Keratinocyte (primary cell): Measurements from ENCODE around the gene DOCK3. TPM values are rescaled to one million over a fixed set of nuclear protein-coding genes. Genes with fewer than 3 reads are reported as not detected.

Source experiments
- DNase-seq: peaks from one replicate; pipeline ENCODE4 v3.0.0-alpha.2; 2011; ENCODE audit warnings: low read depth, missing footprints, low spot score
- FAIRE-seq: peaks from 2 replicates; lab custom pipeline; 2011; peaks lifted over from hg19 to GRCh38; lab: Jason Lieb, UNC
- H2AFZ ChIP-seq: 2 replicates; pipeline ENCODE4 v1.6.0; 2012; ENCODE audit warnings: low read length, control low read depth, inconsistent platforms; ENCODE audit not compliant: control insufficient read depth
- H3K27ac ChIP-seq: 2 replicates; pipeline ENCODE4 v1.5.1; 2011; ENCODE audit warnings: low read length; ENCODE audit not compliant: control insufficient read depth, insufficient read depth
- H3K27me3 ChIP-seq: 3 replicates; pipeline ENCODE4 v1.6.0; 2011; ENCODE audit warnings: low read length; ENCODE audit not compliant: control insufficient read depth, insufficient read depth; ENCODE audit errors: extremely low read depth
- H3K36me3 ChIP-seq, 2 experiments: 2 replicates in 1 of 2; 3 replicates in 1 of 2; pipeline ENCODE4 v1.5.1; 2011; ENCODE audit warnings: low read length in 2 of 2, mild to moderate bottlenecking in 1 of 2; ENCODE audit not compliant: control insufficient read depth in 2 of 2, insufficient read depth in 2 of 2; ENCODE audit errors: extremely low read depth in 1 of 2
- H3K4me1 ChIP-seq: 3 replicates; pipeline ENCODE4 v1.5.1; 2011; ENCODE audit warnings: low read length; ENCODE audit not compliant: control insufficient read depth, insufficient read depth; ENCODE audit errors: extremely low read depth
- H3K4me2 ChIP-seq: 3 replicates; pipeline ENCODE4 v1.6.0; 2011; ENCODE audit warnings: low read depth, low read length; ENCODE audit not compliant: control insufficient read depth, insufficient read depth; ENCODE audit errors: extremely low read depth
- H3K4me3 ChIP-seq, 3 experiments: fragments of 200-600 bp in 1 of 3; sonication (generic) in 1 of 3; 2 replicates in 2 of 3; 3 replicates in 1 of 3; pipeline ENCODE4 v1.5.1; 2011 to 2016; ENCODE audit warnings: low read length in 3 of 3, mild to moderate bottlenecking in 3 of 3, control low read depth in 2 of 3, inconsistent platforms in 1 of 3, low read depth in 1 of 3, mixed read lengths in 1 of 3, mixed run types in 1 of 3, moderate library complexity in 1 of 3; ENCODE audit not compliant: control insufficient read depth in 2 of 3, insufficient read depth in 2 of 3; ENCODE audit errors: extremely low read depth in 1 of 3
- H3K79me2 ChIP-seq: 2 replicates; pipeline ENCODE4 v1.6.0; 2012; ENCODE audit warnings: low read length; ENCODE audit not compliant: control insufficient read depth, insufficient read depth
- H3K9ac ChIP-seq: 3 replicates; pipeline ENCODE4 v1.6.0; 2011; ENCODE audit warnings: low read length; ENCODE audit not compliant: control insufficient read depth, insufficient read depth; ENCODE audit errors: extremely low read depth
- H3K9me1 ChIP-seq: 3 replicates; pipeline ENCODE4 v1.6.0; 2011; ENCODE audit warnings: low read length; ENCODE audit not compliant: control insufficient read depth, insufficient read depth; ENCODE audit errors: extremely low read depth
- H3K9me3 ChIP-seq: 2 replicates; pipeline ENCODE4 v1.5.1; 2012; ENCODE audit warnings: low read depth, low read length; ENCODE audit not compliant: control insufficient read depth
- H4K20me1 ChIP-seq: 3 replicates; pipeline ENCODE4 v1.6.0; 2011; ENCODE audit warnings: low read length; ENCODE audit not compliant: control insufficient read depth, insufficient read depth; ENCODE audit errors: extremely low read depth
- CTCF ChIP-seq, 3 experiments: IDR thresholded peaks in 1 of 3; conservative IDR thresholded peaks in 1 of 3; optimal IDR thresholded peaks in 1 of 3; 2 replicates in 2 of 3; 3 replicates in 1 of 3; pipeline versions ENCODE3 to v1.5.1; 2011; ENCODE audit warnings: low read length in 3 of 3, mild to moderate bottlenecking in 3 of 3, moderate library complexity in 2 of 3, control low read depth in 1 of 3, inconsistent platforms in 1 of 3; ENCODE audit not compliant: insufficient read depth in 2 of 3; ENCODE audit errors: extremely low read depth in 1 of 3
- EZH2 ChIP-seq: IDR thresholded peaks from one replicate; pipeline ENCODE4 v1.6.1; 2012; ENCODE audit warnings: inconsistent platforms, mild to moderate bottlenecking, low read length, moderate library complexity
- dilution Hi-C: fragments of 300-500 bp; cut with MboI; formaldehyde crosslinking; loops from one replicate; pipeline ENCODE4 v1.7.0; 2020; ENCODE audit warnings: low sequenced_read_pairs; ENCODE audit not compliant: extremely low pct_ligation_motif_present
- polyA plus RNA-seq, 5 experiments: library from polyadenylated mRNA; depleted of rRNA in 3 of 5; stranded (reverse) in 3 of 5; stranded (forward) in 1 of 5; unstranded in 1 of 5; fragments of >200 nt; gene quantifications; 1 replicate in 1 of 5; 2 replicates in 3 of 5; 3 replicates in 1 of 5; pipeline versions ENCODE4 v1.2.1 to v1.2.3, GENCODE V29; 2011 to 2012; ENCODE audit warnings: missing spikeins in 2 of 5, low read depth in 1 of 5, low replicate concordance in 1 of 5

DOCK3 gene
- polyA plus RNA-seq, 1 donor (not counting 4 experiments of a cell fraction or from before 2014, with no cell fraction given), result 0.10 TPM

- DNase-seq, result no peak
- TF ChIP-seq EZH2 (no peak), CTCF (optimal IDR thresholded peaks at IDR 0.05 in 1 of 3, IDR thresholded peaks at IDR 0.05 in 1 of 3, conservative IDR thresholded peaks at IDR 0.05 in 1 of 3; ENCODE audit: extremely low read depth in 1 of 3, insufficient read depth in 2 of 3, low read length in 3 of 3) (no peak)
- Histone ChIP-seq H2AFZ (no peak overlapping the region), H3K36me3 (no peaks in the 10 kb centered on the region), H3K9me3 (no peaks in the 10 kb centered on the region), H3K27ac (no peak overlapping the region), H3K4me1 (no peaks in the 10 kb centered on the region), H3K79me2 (no peaks in the 10 kb centered on the region), H3K4me2 (no peak overlapping the region), H3K9ac (no peak overlapping the region), H3K27me3 (peaks cover 3% of the 10 kb centered on the region), H4K20me1 (no peaks in the 10 kb centered on the region), H3K9me1 (no peaks in the 10 kb centered on the region), H3K4me3 (no peak overlapping the region)
- dilution Hi-C loops, result loop anchor here (25.0 kb wide), 1 partner anchor 766 kb away; the partner anchor contains the start of genes CISH and MAPKAPK3
- FAIRE-seq, result no peak
These were observed 703.3 kb downstream of the DOCK3 start for GRCh38 chr3:51378065-51378464.

GRCh38 chr3:51378726-51379125 is 704.0 kb downstream of the DOCK3 start:
- Histone ChIP-seq H3K9me1 (no peaks in the 10 kb centered on the region), H2AFZ (no peak overlapping the region), H3K27ac (no peak overlapping the region), H3K9ac (no peak overlapping the region), H3K9me3 (no peaks in the 10 kb centered on the region), H3K4me3 (no peak overlapping the region), H3K4me2 (no peak overlapping the region), H3K4me1 (peaks cover 6% of the 10 kb centered on the region), H3K36me3 (no peaks in the 10 kb centered on the region), H3K27me3 (no peaks in the 10 kb centered on the region), H3K79me2 (peaks cover 2% of the 10 kb centered on the region), H4K20me1 (no peaks in the 10 kb centered on the region)
- FAIRE-seq, result no peak
- TF ChIP-seq EZH2 (no peak), CTCF (optimal IDR thresholded peaks at IDR 0.05 in 1 of 3, IDR thresholded peaks at IDR 0.05 in 1 of 3, conservative IDR thresholded peaks at IDR 0.05 in 1 of 3; ENCODE audit: extremely low read depth in 1 of 3, insufficient read depth in 2 of 3, low read length in 3 of 3) (no peak)
- dilution Hi-C loops, result loop anchor here (25.0 kb wide), 1 partner anchor 766 kb away; the partner anchor contains the start of genes CISH and MAPKAPK3
- no peak for DNase-seq
